ENCODE measurements around the gene IZUMO1.
"Not testable (repeated sequence)": the region's sequence is repeated elsewhere in the genome, so short reads cannot be mapped to it uniquely, and the experiment has no call there.

GRCh38 chr19:48693629-48694028 lies 53.1 kb downstream of the IZUMO1 start:
- not testable (repeated sequence) for TF ChIP-seq POLR2A (IDR thresholded peaks at IDR 0.05; ENCODE audit: low read length); GATA1 (IDR thresholded peaks at IDR 0.05; ENCODE audit: low read depth, low read length)
